ENCODE measurements around the gene KCNJ8.

Gene KCNJ8

DNA sequence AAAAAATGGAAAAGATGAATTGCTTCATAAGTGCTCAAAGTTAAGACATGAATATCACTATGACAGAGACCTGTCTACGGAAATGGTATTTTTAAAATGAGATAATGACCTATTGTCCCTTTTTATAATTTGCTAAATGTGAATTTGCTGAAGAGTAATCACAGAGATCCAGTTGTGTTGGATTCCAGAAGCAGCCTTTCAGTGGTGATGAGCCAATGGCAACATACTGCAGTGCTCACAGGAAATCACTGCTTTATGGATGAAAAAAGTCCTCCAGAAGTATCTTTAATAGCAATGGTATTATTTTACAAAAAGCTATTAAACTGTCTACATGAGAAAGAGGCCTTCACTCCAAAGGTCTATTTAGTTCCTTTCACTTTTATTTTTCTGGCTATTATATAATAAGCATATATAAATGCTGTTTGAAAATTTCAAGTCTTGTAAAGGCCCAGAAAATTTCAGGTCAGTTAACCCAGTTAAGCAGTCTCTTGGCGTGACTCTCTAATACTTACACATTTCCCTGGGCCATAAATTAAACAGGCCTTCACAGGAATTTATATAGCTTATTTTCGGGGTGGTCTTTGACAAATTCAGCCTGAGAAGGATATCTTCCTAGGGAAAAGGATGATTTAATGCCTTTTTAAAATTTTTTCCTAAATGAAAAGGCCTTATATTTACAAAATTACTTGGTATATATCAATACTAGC lies 55.4 kb downstream of the KCNJ8 start:
- no peaks in the 10 kb centered on the region for H3K4me1 ChIP-seq (ENCODE audit: control insufficient read depth, insufficient read depth, low read length)
- no peak overlapping the region for H3K4me3 ChIP-seq (ENCODE audit: insufficient read depth, low read depth, low read length)
- H3K27ac ChIP-seq (ENCODE audit: insufficient read depth, low read depth, low read length, poor library complexity, severe bottlenecking) = no peak overlapping the region
- H3K36me3 ChIP-seq (ENCODE audit: control insufficient read depth, insufficient read depth, low read length) = no peaks in the 10 kb centered on the region
- H3K9me3 ChIP-seq (ENCODE audit: control insufficient read depth, low read length) = no peaks in the 10 kb centered on the region
- H3K27me3 ChIP-seq (ENCODE audit: control insufficient read depth, insufficient read depth, low read length, poor library complexity, severe bottlenecking) = no peaks in the 10 kb centered on the region
- WGBS, 2 experiments = 88 to 100% methylated on average over 2 to 3 of the region's 3 CpGs

DNA sequence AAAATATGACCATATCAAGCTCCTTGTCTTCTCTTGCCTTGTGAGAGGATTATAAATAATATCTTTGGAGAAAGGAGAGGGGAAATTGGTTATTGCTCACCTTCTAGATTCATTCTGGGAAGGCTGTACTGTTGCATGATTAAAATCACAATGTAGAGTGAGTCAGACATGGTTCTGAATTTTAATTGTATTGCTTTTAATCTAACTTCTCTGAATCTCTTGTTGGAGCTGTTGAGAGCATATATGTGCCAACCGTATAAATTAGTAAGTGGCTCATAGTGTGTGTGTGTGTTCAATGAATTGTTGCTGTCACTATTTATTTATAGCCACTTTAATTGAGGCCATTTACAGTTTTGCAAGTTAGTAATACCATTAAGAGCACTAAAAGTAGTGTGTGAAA lies 56.1 kb downstream of the KCNJ8 start:
- H3K36me3 ChIP-seq (ENCODE audit: control insufficient read depth, insufficient read depth, low read length) = no peaks in the 10 kb centered on the region
- no peaks in the 10 kb centered on the region for H3K9me3 ChIP-seq (ENCODE audit: control insufficient read depth, low read length)
- WGBS, 2 experiments = 89% methylated on average over 1 of the region's 1 CpG

DNA sequence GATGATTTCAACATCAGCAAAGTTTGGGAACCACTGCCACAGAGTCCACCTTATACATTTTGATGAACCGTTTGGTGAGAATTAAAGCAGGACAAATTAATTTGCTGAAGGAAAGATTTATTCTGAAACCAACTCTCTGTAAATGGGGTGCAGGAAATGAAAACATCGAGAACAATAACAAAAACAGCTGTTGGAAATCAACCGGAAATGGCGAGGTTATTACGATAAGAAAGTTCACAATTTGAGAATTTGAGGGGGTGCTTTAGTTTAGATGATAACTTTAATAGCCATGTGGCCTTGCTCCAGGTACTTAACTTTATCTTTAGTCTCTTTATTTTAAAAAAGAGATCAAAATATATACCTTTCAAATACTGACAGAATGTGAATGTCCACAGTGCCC lies 56.7 kb downstream of the KCNJ8 start:
- WGBS, 2 experiments = 93 to 94% methylated on average over 5 of the region's 5 CpGs
- H3K27ac ChIP-seq (ENCODE audit: insufficient read depth, low read depth, low read length, poor library complexity, severe bottlenecking) = no peak overlapping the region
- no peaks in the 10 kb centered on the region for H3K27me3 ChIP-seq (ENCODE audit: control insufficient read depth, insufficient read depth, low read length, poor library complexity, severe bottlenecking)
- H3K4me3 ChIP-seq (ENCODE audit: insufficient read depth, low read depth, low read length) = no peak overlapping the region
- no peaks in the 10 kb centered on the region for H3K9me3 ChIP-seq (ENCODE audit: control insufficient read depth, low read length)
- no peaks in the 10 kb centered on the region for H3K4me1 ChIP-seq (ENCODE audit: control insufficient read depth, insufficient read depth, low read length)
- H3K36me3 ChIP-seq (ENCODE audit: control insufficient read depth, insufficient read depth, low read length) = no peaks in the 10 kb centered on the region

More for the DNA sequence above, 56.1 kb downstream of the KCNJ8 start:
- no peak overlapping the region for H3K4me3 ChIP-seq (ENCODE audit: insufficient read depth, low read depth, low read length)
- H3K27me3 ChIP-seq (ENCODE audit: control insufficient read depth, insufficient read depth, low read length, poor library complexity, severe bottlenecking) = no peaks in the 10 kb centered on the region
- no peaks in the 10 kb centered on the region for H3K4me1 ChIP-seq (ENCODE audit: control insufficient read depth, insufficient read depth, low read length)
- no peak overlapping the region for H3K27ac ChIP-seq (ENCODE audit: insufficient read depth, low read depth, low read length, poor library complexity, severe bottlenecking)

DNA sequence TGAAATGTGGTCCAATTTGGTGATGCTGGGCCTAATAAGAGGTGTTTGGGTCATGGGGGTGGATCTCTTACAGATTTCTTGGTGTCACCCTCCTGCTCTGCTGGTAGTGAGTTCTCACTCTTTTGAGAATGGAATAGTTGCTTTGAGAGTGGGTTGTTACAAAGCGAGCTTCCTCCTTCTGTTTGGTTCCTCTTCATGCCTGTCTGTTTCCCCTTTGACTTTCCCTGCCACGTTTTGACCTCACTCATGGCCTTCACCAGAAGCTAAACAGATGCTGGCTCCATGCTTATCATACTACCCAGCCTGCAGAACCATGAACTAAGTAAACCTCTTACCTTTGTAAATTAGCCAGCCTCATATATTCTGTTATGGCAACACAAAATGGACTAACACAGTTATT lies 59.1 kb downstream of the KCNJ8 start:
- H3K4me1 ChIP-seq (ENCODE audit: control insufficient read depth, insufficient read depth, low read length) = no peaks in the 10 kb centered on the region
- H3K9me3 ChIP-seq (ENCODE audit: control insufficient read depth, low read length) = no peaks in the 10 kb centered on the region
- no peaks in the 10 kb centered on the region for H3K27me3 ChIP-seq (ENCODE audit: control insufficient read depth, insufficient read depth, low read length, poor library complexity, severe bottlenecking)
- H3K36me3 ChIP-seq (ENCODE audit: control insufficient read depth, insufficient read depth, low read length) = no peaks in the 10 kb centered on the region
- no peak overlapping the region for H3K4me3 ChIP-seq (ENCODE audit: insufficient read depth, low read depth, low read length)
- 69 to 70% methylated on average over 2 of the region's 2 CpGs for WGBS, 2 experiments
- no peak overlapping the region for H3K27ac ChIP-seq (ENCODE audit: insufficient read depth, low read depth, low read length, poor library complexity, severe bottlenecking)
